Mesothelial cell of epicardium (in vitro differentiated cells): ENCODE results near the gene ANAPC2. TPM values are rescaled to one million over a fixed set of nuclear protein-coding genes. Genes with fewer than 3 reads are reported as not detected.

Experiments
- DNase-seq, 2 experiments: peaks; one replicate each; pipeline ENCODE4 v3.0.0; 2021; ENCODE audit warnings: low spot score in 2 of 2; ENCODE audit not compliant: unreplicated experiment in 2 of 2
- H3K27ac Mint-ChIP-seq: 2 replicates; pipeline ENCODE4 v1.8.0; 2021; ENCODE audit warnings: mixed read lengths
- H3K27me3 Mint-ChIP-seq: 2 replicates; pipeline ENCODE4 v1.8.0; 2021; ENCODE audit warnings: low read depth, mixed read lengths
- H3K36me3 Mint-ChIP-seq: 2 replicates; pipeline ENCODE4 v1.8.0; 2021; ENCODE audit warnings: mixed read lengths
- H3K4me1 Mint-ChIP-seq: 2 replicates; pipeline ENCODE4 v1.8.0; 2021; ENCODE audit warnings: mixed read lengths
- H3K4me3 Mint-ChIP-seq: 2 replicates; pipeline ENCODE4 v1.8.0; 2021; ENCODE audit warnings: mild to moderate bottlenecking, moderate library complexity, mixed read lengths
- H3K9me3 Mint-ChIP-seq: 2 replicates; pipeline ENCODE4 v1.8.0; 2021; ENCODE audit warnings: mixed read lengths
- total RNA-seq: library from RNA; stranded (reverse); gene quantifications from 3 replicates; pipeline ENCODE4 v1.2.1, GENCODE V29; 2021
- TF ChIP-seq, protein P1 (sequence below): fragments of 200-600 bp; sonication (generic); IDR thresholded peaks from one replicate; pipeline ENCODE4 v1.5.0; 2021; ENCODE audit warnings: antibody characterized with exemption; ENCODE audit not compliant: unreplicated experiment

Gene ANAPC2
- total RNA-seq, 1 donor from 2014 or later: 89.3 TPM

DNA sequence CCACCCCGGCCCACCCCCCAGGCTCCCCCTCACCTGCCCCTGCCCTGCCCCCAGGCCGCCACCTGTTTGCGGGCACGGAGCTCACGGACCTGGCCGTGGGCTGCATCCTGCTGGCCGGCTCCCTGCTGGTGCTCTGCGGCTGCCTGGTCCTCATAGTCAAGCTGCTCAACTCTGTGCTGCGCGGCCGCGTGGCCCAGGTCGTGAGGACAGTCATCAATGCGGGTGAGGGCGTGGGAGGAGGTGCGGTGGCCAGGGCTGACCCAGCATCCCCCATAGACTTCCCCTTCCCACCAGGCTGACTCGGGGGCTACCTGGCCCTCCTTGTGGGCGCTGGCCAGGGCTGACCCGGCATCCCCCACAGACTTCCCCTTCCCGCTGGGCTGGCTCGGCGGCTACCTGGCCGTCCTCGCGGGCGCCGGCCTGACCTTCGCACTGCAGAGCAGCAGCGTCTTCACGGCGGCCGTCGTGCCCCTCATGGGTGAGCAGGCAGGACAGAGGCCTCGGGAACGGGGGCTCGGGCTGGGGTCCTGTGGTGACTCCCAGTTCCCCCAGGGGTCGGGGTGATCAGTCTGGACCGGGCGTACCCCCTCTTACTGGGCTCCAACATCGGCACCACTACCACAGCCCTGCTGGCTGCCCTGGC, 45.8 kb upstream of the ANAPC2 start:
- no peak for DNase-seq
- Mint-ChIP-seq H3K27me3 (no peaks in the 10 kb centered on the region), H3K4me3 (no peak overlapping the region), H3K36me3 (no peaks in the 10 kb centered on the region), H3K27ac (no peak overlapping the region), H3K9me3 (no peaks in the 10 kb centered on the region), H3K4me1 (peaks cover 10% of the 10 kb centered on the region)
- TF ChIP-seq, protein P1, sequence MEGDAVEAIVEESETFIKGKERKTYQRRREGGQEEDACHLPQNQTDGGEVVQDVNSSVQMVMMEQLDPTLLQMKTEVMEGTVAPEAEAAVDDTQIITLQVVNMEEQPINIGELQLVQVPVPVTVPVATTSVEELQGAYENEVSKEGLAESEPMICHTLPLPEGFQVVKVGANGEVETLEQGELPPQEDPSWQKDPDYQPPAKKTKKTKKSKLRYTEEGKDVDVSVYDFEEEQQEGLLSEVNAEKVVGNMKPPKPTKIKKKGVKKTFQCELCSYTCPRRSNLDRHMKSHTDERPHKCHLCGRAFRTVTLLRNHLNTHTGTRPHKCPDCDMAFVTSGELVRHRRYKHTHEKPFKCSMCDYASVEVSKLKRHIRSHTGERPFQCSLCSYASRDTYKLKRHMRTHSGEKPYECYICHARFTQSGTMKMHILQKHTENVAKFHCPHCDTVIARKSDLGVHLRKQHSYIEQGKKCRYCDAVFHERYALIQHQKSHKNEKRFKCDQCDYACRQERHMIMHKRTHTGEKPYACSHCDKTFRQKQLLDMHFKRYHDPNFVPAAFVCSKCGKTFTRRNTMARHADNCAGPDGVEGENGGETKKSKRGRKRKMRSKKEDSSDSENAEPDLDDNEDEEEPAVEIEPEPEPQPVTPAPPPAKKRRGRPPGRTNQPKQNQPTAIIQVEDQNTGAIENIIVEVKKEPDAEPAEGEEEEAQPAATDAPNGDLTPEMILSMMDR: no peak

DNA sequence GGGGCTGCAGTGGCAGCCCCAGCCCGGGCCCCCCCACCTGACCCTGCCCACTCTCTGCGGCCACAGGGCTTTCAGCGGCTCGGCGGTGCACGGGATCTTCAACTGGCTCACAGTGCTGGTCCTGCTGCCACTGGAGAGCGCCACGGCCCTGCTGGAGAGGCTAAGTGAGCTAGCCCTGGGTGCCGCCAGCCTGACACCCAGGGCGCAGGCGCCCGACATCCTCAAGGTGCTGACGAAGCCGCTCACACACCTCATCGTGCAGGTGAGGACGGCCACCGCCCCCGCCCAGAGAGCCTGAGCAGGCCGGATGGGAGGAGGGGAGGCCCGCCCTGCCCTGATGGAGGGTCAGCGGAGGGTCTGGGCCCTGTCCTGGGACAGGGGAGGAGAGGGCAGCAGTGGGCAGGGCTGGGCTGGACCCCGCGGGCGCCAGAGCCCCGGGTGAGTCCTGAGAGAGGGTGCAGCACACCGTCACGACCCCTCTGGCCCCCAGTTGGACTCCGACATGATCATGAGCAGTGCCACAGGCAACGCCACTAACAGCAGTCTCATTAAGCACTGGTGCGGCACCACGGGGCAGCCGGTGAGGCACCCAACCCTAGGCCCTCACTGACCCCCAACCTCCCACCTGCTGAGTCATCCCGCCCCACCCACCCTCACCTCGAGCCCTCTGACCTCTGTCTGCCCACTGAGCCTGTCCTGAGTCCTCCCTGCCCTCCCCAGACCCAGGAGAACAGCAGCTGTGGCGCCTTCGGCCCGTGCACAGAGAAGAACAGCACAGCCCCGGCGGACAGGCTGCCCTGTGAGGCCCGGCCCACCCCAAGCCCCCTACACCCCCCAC, 45.0 kb upstream of the ANAPC2 start:
- Mint-ChIP-seq H3K36me3 (no peaks in the 10 kb centered on the region), H3K4me3 (no peak overlapping the region), H3K9me3 (no peaks in the 10 kb centered on the region), H3K27me3 (no peaks in the 10 kb centered on the region), H3K4me1 (peaks cover 5% of the 10 kb centered on the region), H3K27ac (no peak overlapping the region)
- no peak for DNase-seq
- TF ChIP-seq, protein P1: no peak

DNA sequence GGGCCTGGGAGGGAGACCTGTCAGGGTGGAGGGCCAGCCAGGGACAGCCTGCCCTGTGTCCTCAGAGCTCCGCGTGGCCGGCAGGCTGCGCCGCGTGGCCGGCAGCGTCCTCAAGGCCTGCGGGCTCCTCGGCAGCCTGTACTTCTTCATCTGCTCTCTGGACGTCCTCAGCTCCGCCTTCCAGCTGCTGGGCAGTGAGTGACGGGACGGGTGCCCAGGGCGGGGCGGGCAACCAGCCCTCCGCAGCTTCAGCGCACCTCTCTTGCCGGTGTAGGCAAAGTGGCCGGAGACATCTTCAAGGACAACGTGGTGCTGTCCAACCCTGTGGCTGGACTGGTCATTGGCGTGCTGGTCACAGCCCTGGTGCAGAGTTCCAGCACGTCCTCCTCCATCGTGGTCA, 44.1 kb upstream of the ANAPC2 start:
- peaks cover 5% of the 10 kb centered on the region for H3K4me1 Mint-ChIP-seq
- H3K27ac Mint-ChIP-seq: no peak overlapping the region
- peaks cover 2% of the 10 kb centered on the region for H3K27me3 Mint-ChIP-seq
- TF ChIP-seq, protein P1: no peak
- no peak overlapping the region for H3K4me3 Mint-ChIP-seq
- no peaks in the 10 kb centered on the region for H3K9me3 Mint-ChIP-seq
- H3K36me3 Mint-ChIP-seq: no peaks in the 10 kb centered on the region
- DNase-seq: no peak

DNA sequence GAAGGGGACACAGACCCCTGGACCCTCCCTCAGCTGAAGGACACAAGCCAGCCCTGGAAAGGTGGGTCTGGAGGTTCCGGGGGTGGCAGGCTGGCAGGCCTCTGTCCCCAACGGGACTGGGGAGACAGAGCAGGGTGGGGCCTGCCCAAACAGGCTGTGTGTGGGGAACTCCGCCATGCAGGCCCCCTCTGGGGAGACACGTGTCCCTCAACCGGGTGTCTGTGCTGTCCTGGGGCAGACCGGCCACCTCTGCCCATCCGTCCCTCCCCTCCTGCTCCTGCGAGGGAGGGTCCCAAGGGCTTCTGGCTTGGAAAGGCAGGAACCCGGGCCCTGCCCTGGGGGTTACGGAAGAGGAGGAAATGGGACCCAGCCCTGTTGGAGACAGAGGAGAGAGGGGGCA, 43.7 kb upstream of the ANAPC2 start:
- TF ChIP-seq, protein P1: no peak
- Mint-ChIP-seq H3K4me3 (no peak overlapping the region), H3K27me3 (peaks cover 3% of the 10 kb centered on the region), H3K36me3 (no peaks in the 10 kb centered on the region), H3K9me3 (no peaks in the 10 kb centered on the region), H3K4me1 (peaks cover 7% of the 10 kb centered on the region), H3K27ac (no peak overlapping the region)
- no peak for DNase-seq

DNA sequence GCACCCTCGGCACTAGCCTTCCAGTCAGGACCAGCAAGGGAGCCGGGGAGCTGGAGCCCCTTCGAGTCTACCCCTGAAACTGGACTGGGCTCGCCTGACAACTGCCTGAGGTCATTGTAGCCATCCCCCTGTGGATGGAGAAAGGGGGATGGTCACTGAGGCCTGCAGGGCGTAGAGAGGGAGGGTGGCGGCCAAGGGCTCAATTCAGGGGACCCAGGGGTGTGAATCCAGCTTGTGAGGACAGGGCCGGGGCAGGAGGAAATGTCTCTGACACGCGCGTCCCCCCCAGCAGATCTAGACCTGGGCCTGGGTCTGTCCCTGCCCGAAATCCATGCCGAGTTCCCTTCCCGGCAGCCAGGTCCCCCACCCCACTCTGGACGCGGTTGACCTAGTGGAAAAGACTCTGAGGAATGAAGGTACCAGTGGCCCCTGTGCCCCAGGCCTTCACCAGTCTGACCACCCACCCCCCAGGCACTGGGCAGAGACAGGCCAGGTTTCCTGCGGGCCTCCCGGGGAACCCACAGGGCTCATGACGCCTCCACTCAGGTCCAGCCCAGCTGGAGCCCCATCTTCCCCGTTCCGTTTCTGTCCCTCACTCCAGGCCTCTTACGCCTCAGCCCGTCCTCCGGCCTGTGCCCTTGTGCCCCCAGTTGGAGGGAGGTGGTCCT, 43.1 kb upstream of the ANAPC2 start:
- TF ChIP-seq, protein P1: no peak
- no peaks in the 10 kb centered on the region for H3K36me3 Mint-ChIP-seq

More for the DNA sequence above, 43.1 kb upstream of the ANAPC2 start:
- Mint-ChIP-seq H3K4me1 (peaks cover 7% of the 10 kb centered on the region), H3K27me3 (peaks cover 3% of the 10 kb centered on the region), H3K4me3 (no peak overlapping the region), H3K27ac (no peak overlapping the region), H3K9me3 (no peaks in the 10 kb centered on the region)
- DNase-seq: no peak
